Measurements from ENCODE around the gene PCMT1.

DNA sequence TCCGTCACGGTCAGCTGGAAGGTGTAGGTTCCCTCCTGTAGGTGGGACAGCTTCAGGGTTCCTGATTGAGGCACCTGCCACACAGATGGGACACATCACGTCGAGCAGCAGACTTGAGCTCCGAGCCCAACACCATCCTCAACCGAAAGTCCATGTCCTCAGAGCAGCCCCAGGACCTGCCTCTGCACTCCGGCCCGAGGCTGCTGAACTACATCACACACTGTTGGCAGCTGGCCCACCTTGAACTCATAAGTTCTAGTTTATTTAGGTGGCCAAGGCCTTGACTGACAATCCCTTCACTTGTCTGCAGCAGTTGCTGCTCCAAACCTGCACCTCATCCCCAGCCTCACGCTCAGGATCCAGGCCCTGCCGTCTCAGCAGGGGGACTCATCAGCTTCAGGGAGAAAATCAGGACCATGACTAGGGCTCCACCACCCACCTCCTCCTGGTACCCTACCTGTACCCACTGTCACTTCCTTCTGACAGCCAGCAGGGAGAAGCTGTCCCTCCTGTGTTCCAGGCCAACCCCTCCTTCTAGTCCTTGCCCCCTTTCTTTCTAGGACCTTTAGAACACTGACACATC is 93.6 kb downstream of the PCMT1 start:
- TF ChIP-seq CTCF (IDR thresholded peaks at IDR 0.05) (no peak), POLR2AphosphoS5 (IDR thresholded peaks at IDR 0.05; ENCODE audit: insufficient read depth in 1 of 2, low read depth in 1 of 2) (no peak)
